ENCODE data around the gene CALHM3. TPM values are rescaled to one million over a fixed set of nuclear protein-coding genes. Genes with fewer than 3 reads are reported as not detected.

The CALHM3 gene
- total RNA-seq, 2 experiments from 2014 or later, result not detected

DNA sequence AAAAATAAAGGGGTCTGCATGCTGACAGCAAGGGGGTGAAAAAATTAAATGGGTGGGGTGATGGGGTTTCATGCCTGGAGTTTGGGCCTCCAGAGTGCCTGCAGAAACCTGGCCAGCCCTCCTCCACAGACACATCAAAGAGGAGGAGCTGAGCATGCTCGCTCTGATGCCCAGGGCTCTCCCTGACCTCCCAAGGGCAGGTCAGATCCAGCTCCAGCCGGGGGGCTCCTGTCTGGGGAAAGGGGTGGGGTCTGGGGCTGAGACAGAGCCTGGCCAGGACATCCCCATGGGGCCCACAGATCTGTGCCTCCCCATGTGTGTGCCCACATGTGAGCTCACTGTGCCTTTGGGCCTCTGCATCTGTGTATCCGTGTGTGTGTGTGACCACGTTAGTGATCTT lies 19.4 kb downstream of the CALHM3 start:
- Histone ChIP-seq H3K4me3 (ENCODE audit: low read depth, low read length, poor library complexity, severe bottlenecking) (no peak overlapping the region), H3K36me3 (ENCODE audit: insufficient read depth, low read length) (no peaks in the 10 kb centered on the region), H3K4me1 (ENCODE audit: insufficient read depth, low read length, poor library complexity, severe bottlenecking) (peaks cover 35% of the 10 kb centered on the region), H4K20me1 (ENCODE audit: insufficient read depth, low read length) (no peaks in the 10 kb centered on the region), H3K9me2 (ENCODE audit: insufficient read depth, low read length) (no peaks in the 10 kb centered on the region), H3K27ac (ENCODE audit: low read depth, low read length, poor library complexity, severe bottlenecking) (no peak overlapping the region), H3K9me3 (ENCODE audit: low read length) (no peaks in the 10 kb centered on the region), H3K79me2 (ENCODE audit: insufficient read depth, low read depth, low read length) (no peaks in the 10 kb centered on the region), H3K4me2 (ENCODE audit: low read length) (peak overlapping the region; percentile 26; the same call in 1 of the 2 replicates), H2AFZ (ENCODE audit: low read length) (peak overlapping the region; percentile 26; the same call in 1 of the 2 replicates)
- TF ChIP-seq, protein P1, sequence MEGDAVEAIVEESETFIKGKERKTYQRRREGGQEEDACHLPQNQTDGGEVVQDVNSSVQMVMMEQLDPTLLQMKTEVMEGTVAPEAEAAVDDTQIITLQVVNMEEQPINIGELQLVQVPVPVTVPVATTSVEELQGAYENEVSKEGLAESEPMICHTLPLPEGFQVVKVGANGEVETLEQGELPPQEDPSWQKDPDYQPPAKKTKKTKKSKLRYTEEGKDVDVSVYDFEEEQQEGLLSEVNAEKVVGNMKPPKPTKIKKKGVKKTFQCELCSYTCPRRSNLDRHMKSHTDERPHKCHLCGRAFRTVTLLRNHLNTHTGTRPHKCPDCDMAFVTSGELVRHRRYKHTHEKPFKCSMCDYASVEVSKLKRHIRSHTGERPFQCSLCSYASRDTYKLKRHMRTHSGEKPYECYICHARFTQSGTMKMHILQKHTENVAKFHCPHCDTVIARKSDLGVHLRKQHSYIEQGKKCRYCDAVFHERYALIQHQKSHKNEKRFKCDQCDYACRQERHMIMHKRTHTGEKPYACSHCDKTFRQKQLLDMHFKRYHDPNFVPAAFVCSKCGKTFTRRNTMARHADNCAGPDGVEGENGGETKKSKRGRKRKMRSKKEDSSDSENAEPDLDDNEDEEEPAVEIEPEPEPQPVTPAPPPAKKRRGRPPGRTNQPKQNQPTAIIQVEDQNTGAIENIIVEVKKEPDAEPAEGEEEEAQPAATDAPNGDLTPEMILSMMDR (conservative IDR thresholded peaks at IDR 0.05; ENCODE audit: low read length), result no peak
- no peak for TF ChIP-seq EZH2phosphoT487 (IDR thresholded peaks at IDR 0.05; ENCODE audit: borderline replicate concordance, low read depth, low read length)
- POLR2A ChIA-PET, result interaction anchor here (0.6 to 0.7 kb wide), 3 partner anchors 19 to 24 kb away, joined by 3 read pairs; no protein-coding TSS in a partner anchor
- CTCF ChIA-PET (ENCODE audit: unreplicated experiment), result no interaction called here
- no TSS peak for BruUV-seq (replicated peaks)
- intact Hi-C loops (cut with micrococcal nuclease; ENCODE audit: unreplicated experiment), result no loop called here
- DNase-seq (ENCODE audit: low spot score), result no peak

DNA sequence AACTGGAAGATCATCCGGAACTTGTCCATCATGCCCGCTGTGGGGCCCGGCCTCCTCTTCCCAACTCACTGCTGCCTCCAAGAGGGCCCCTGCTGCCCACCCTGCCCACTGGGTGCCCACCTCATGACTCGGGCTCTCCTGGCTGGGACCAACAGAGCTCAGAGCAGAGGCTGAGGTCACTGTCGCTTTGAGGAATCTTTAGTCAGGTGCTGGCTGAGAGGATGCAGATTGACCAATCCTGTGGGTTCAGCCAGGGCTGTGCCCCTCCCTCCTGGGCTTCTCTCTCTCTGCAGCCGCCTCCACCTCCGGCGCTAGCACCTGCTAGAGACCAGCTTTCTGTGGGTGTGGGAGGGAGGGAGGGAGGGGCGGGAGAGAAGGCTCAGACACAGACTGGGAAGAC lies 20.3 kb downstream of the CALHM3 start, which contains the start of gene CALHM1:
CALHM1 (minus strand) TSS at position 181 of the 400 bp plus-strand sequence; CDS start at position 32, 149 bp downstream.
- ChIA-PET CTCF (ENCODE audit: unreplicated experiment) (interaction anchor here (0.6 kb wide), 2 partner anchors 131 to 1880 kb away, joined by 6 to 9 read pairs; no protein-coding TSS in a partner anchor), POLR2A (no interaction called here)
- intact Hi-C loops (cut with micrococcal nuclease; ENCODE audit: unreplicated experiment), result no loop called here
- no TSS peak for BruUV-seq (replicated peaks)
- Histone ChIP-seq H3K9me3 (ENCODE audit: low read length) (no peaks in the 10 kb centered on the region), H3K4me2 (ENCODE audit: low read length) (peak within 1 kb of the TSS; percentile 26; the same call in 1 of the 2 replicates), H3K9me2 (ENCODE audit: insufficient read depth, low read length) (no peaks in the 10 kb centered on the region), H2AFZ (ENCODE audit: low read length) (peak within 1 kb of the TSS; percentile 26; the same call in 1 of the 2 replicates), H3K79me2 (ENCODE audit: insufficient read depth, low read depth, low read length) (no peaks in the 10 kb centered on the region), H3K27ac (ENCODE audit: low read depth, low read length, poor library complexity, severe bottlenecking) (no peak within 1 kb of the TSS), H3K4me3 (ENCODE audit: low read depth, low read length, poor library complexity, severe bottlenecking) (no peak within 1 kb of the TSS), H4K20me1 (ENCODE audit: insufficient read depth, low read length) (no peaks in the 10 kb centered on the region), H3K4me1 (ENCODE audit: insufficient read depth, low read length, poor library complexity, severe bottlenecking) (peaks cover 27% of the 10 kb centered on the region), H3K36me3 (ENCODE audit: insufficient read depth, low read length) (no peaks in the 10 kb centered on the region)
- TF ChIP-seq EZH2phosphoT487 (IDR thresholded peaks at IDR 0.05; ENCODE audit: borderline replicate concordance, low read depth, low read length), result no peak
- TF ChIP-seq, protein P1 (conservative IDR thresholded peaks at IDR 0.05; ENCODE audit: low read length), result no peak
- DNase-seq (ENCODE audit: low spot score), result peak; percentile 70

DNA sequence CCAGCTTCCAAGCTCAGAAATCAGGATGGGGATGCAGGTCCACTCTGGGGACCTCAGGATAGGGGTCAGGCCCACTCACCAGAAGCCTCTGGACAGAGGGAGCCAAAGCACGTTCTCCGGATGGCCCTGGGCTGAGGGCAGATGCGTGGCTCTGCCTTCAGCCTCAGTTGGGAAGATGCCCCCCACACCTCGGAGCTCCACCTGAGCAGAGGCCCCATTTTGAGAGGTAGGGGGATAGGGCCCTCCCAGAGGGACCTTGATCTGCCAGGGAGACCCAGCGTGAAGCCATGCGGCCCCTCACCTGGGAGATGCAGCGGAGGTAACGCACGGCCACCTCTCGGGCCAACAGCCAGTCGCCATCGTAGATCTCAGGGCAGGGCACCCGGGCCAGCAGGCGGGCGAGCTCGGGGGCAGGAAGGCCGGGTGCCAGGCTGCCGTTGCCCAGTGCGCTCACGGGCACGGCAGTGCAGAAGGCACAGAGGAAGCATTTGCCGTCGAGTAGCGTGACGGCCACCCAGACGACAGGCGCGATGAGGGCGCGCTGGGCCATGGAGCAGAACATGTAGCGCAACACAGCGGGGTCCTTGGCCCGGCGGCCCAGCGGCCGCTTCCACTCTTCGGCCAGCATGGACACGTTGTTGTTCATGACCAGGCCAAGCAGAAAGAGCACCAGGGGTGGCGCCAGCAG lies 21.0 kb downstream of the CALHM3 start:
- Histone ChIP-seq H2AFZ (ENCODE audit: low read length) (no peak overlapping the region), H3K4me3 (ENCODE audit: low read depth, low read length, poor library complexity, severe bottlenecking) (no peak overlapping the region), H3K4me2 (ENCODE audit: low read length) (no peak overlapping the region), H4K20me1 (ENCODE audit: insufficient read depth, low read length) (no peaks in the 10 kb centered on the region), H3K4me1 (ENCODE audit: insufficient read depth, low read length, poor library complexity, severe bottlenecking) (peaks cover 27% of the 10 kb centered on the region), H3K79me2 (ENCODE audit: insufficient read depth, low read depth, low read length) (no peaks in the 10 kb centered on the region), H3K27ac (ENCODE audit: low read depth, low read length, poor library complexity, severe bottlenecking) (no peak overlapping the region), H3K9me3 (ENCODE audit: low read length) (no peaks in the 10 kb centered on the region), H3K9me2 (ENCODE audit: insufficient read depth, low read length) (no peaks in the 10 kb centered on the region), H3K36me3 (ENCODE audit: insufficient read depth, low read length) (no peaks in the 10 kb centered on the region)
- no peak for DNase-seq (ENCODE audit: low spot score)
- intact Hi-C loops (cut with micrococcal nuclease; ENCODE audit: unreplicated experiment), result no loop called here
- TF ChIP-seq, protein P1 (conservative IDR thresholded peaks at IDR 0.05; ENCODE audit: low read length), result no peak
- TF ChIP-seq EZH2phosphoT487 (IDR thresholded peaks at IDR 0.05; ENCODE audit: borderline replicate concordance, low read depth, low read length), result no peak
- no TSS peak for BruUV-seq (replicated peaks)
- ChIA-PET CTCF (ENCODE audit: unreplicated experiment) (interaction anchor here (0.6 kb wide), 2 partner anchors 131 to 1880 kb away, joined by 6 to 9 read pairs; no protein-coding TSS in a partner anchor), POLR2A (no interaction called here)
